NCI-H446 treated with DMSO at 0.1 percent for 48 hours (cell line): ENCODE results near the gene RPRD1A.
"Not testable (repeated sequence)": the region's sequence is repeated elsewhere in the genome, so short reads cannot be mapped to it uniquely, and the experiment has no call there.

Experiments used
- DNase-seq: peaks from one replicate; lab custom pipeline; 2025; lab: John Stamatoyannopoulos, UW

RPRD1A gene

GRCh38 chr18:36028859-36029258 lies 38.5 kb downstream of the RPRD1A start:
- no peak for DNase-seq

- no peak for DNase-seq
Measured at GRCh38 chr18:36025025-36025424, 42.3 kb downstream of the RPRD1A start.

- not testable (repeated sequence) for DNase-seq
Measured at GRCh38 chr18:36024241-36024640, 43.1 kb downstream of the RPRD1A start.

- no peak for DNase-seq
Measured at GRCh38 chr18:36023336-36023735, 44.0 kb downstream of the RPRD1A start.

- no peak for DNase-seq
Measured at GRCh38 chr18:36020174-36020711, 47.1 kb downstream of the RPRD1A start.

GRCh38 chr18:36017232-36017631 lies 50.1 kb downstream of the RPRD1A start:
- no peak for DNase-seq

GRCh38 chr18:36015629-36016028 lies 51.7 kb downstream of the RPRD1A start:
- no peak for DNase-seq

GRCh38 chr18:36012891-36013290 lies 54.5 kb downstream of the RPRD1A start:
- DNase-seq, result no peak

GRCh38 chr18:36009214-36009613 lies 58.1 kb downstream of the RPRD1A start:
- no peak for DNase-seq

- no peak for DNase-seq
Measured at GRCh38 chr18:36006997-36007396, 60.4 kb downstream of the RPRD1A start.

- no peak for DNase-seq
Measured at GRCh38 chr18:35999925-36000324, 67.4 kb downstream of the RPRD1A start.

GRCh38 chr18:35998967-35999366 lies 68.4 kb downstream of the RPRD1A start:
- no peak for DNase-seq

GRCh38 chr18:35993013-35993412 lies 74.3 kb downstream of the RPRD1A start:
- DNase-seq, result no peak

GRCh38 chr18:35991696-35992095 lies 75.7 kb downstream of the RPRD1A start:
- DNase-seq, result no peak

- DNase-seq, result no peak
Measured at GRCh38 chr18:35983818-35984217, 83.5 kb downstream of the RPRD1A start.

- no peak for DNase-seq
Measured at GRCh38 chr18:35983147-35983546, 84.2 kb downstream of the RPRD1A start.

- DNase-seq, result no peak
Measured at GRCh38 chr18:35982409-35983114, 84.8 kb downstream of the RPRD1A start.

GRCh38 chr18:35979112-35979511 lies 88.2 kb downstream of the RPRD1A start:
- no peak for DNase-seq

GRCh38 chr18:35974181-35974580 lies 93.2 kb downstream of the RPRD1A start:
- no peak for DNase-seq

- no peak for DNase-seq
Measured at GRCh38 chr18:35973650-35974049, 93.7 kb downstream of the RPRD1A start.

- peak; percentile 83 for DNase-seq
Measured at GRCh38 chr18:35972197-35973000, 95.0 kb downstream of the RPRD1A start, which contains the start of gene RMP24. Gene RMP24 (plus strand): TSS chr18:35972679.

- DNase-seq, result no peak
Measured at GRCh38 chr18:35971661-35972196, 95.6 kb downstream of the RPRD1A start.

GRCh38 chr18:35969676-35970075 lies 97.7 kb downstream of the RPRD1A start:
- no peak for DNase-seq
